K562 (cell line): ENCODE results near the gene CENPP. TPM values are rescaled to one million over a fixed set of nuclear protein-coding genes. Genes with fewer than 3 reads are reported as not detected.

Source experiments
- ATAC-seq: fragments of 200-7000 bp; cut with Tn5 transposase; 3 replicates; pipeline ENCODE4 v1.9.1; 2020; ENCODE audit warnings: moderate library complexity
- BruUV-seq: library from RNA; stranded (reverse); fragments of 400-500 nt; replicated peaks from 2 replicates; lab custom pipeline; 2021; lab: Mats Ljungman, UMichigan
- CTCF ChIA-PET: fragments of 300-600 bp; formaldehyde crosslinking; extraction: SDS; loops from one replicate; lab custom pipeline; 2021; ENCODE audit warnings: low intra/inter-chr PET ratio; lab: Yijun Ruan, JAX
- POLR2A ChIA-PET: fragments of 300-600, 350-650 bp; sonication (Branson Sonifier 250); formaldehyde crosslinking; extraction: SDS; loops from one replicate; lab custom pipeline; 2021; ENCODE audit warnings: antibody characterized with exemption, inconsistent platforms; lab: Yijun Ruan, JAX
- DNase-seq, 4 experiments: peaks; one replicate each; pipeline versions ENCODE4 v3.0.0 to v3.0.0-alpha.2; 2011 to 2018; ENCODE audit warnings: low spot score in 3 of 4, mixed read lengths in 3 of 4; ENCODE audit errors: extremely low read depth in 1 of 4
- FAIRE-seq: peaks from 2 replicates; lab custom pipeline; 2011; peaks lifted over from hg19 to GRCh38; lab: Jason Lieb, UNC
- H2AFZ ChIP-seq: 2 replicates; pipeline ENCODE4 v1.6.0; 2011; ENCODE audit warnings: low read depth, low read length, control low read depth, inconsistent platforms
- H3K27ac ChIP-seq: fragments of 200-600 bp; 3 replicates; pipeline ENCODE4 v1.8.0; 2011; ENCODE audit warnings: low read depth, mild to moderate bottlenecking, control low read depth, inconsistent platforms, low read length, moderate library complexity, mixed read lengths; ENCODE audit errors: extremely low read depth
- H3K27me3 ChIP-seq, 2 experiments: fragments of 300-600 bp in 1 of 2; 2 replicates in 1 of 2; 3 replicates in 1 of 2; pipeline versions ENCODE4 v1.6.0 to v1.8.0; 2011; ENCODE audit warnings: inconsistent platforms in 2 of 2, low read length in 2 of 2, mild to moderate bottlenecking in 1 of 2, mixed read lengths in 1 of 2, moderate library complexity in 1 of 2; ENCODE audit not compliant: control insufficient read depth in 2 of 2, insufficient read depth in 2 of 2
- H3K36me3 ChIP-seq: fragments of 300-600 bp; 3 replicates; pipeline ENCODE4 v1.8.0; 2011; ENCODE audit warnings: mild to moderate bottlenecking, low read length, inconsistent platforms; ENCODE audit not compliant: control insufficient read depth, insufficient read depth
- H3K4me1 ChIP-seq, 2 experiments: fragments of 200-600 bp in 1 of 2; replicated peaks in 1 of 2; 2 replicates in 1 of 2; 3 replicates in 1 of 2; pipeline versions ENCODE4 v1.5.1 to v1.8.0; 2011; ENCODE audit warnings: inconsistent platforms in 2 of 2, low read length in 2 of 2, mild to moderate bottlenecking in 1 of 2, mixed read lengths in 1 of 2, moderate library complexity in 1 of 2; ENCODE audit not compliant: control insufficient read depth in 2 of 2, insufficient read depth in 2 of 2
- H3K4me2 ChIP-seq: 2 replicates; pipeline ENCODE4 v1.6.1; 2011; ENCODE audit warnings: low read length, control low read depth, inconsistent platforms, mixed read lengths; ENCODE audit not compliant: insufficient read depth
- H3K4me3 ChIP-seq: fragments of 200-600 bp; sonication (generic), shearing (Covaris generic); 2 replicates; pipeline ENCODE4 v1.5.1; 2016; ENCODE audit warnings: control low read depth, inconsistent platforms
- H3K79me2 ChIP-seq: fragments of 200-600 bp; 3 replicates; pipeline ENCODE4 v1.8.0; 2011; ENCODE audit warnings: low read length, inconsistent platforms; ENCODE audit not compliant: control insufficient read depth, insufficient read depth
- H3K9ac ChIP-seq, 2 experiments: 2 replicates each; pipeline versions ENCODE4 v1.6.0 to v1.6.1; 2011; ENCODE audit warnings: low read depth in 2 of 2, low read length in 2 of 2, control low read depth in 1 of 2, inconsistent platforms in 1 of 2, mild to moderate bottlenecking in 1 of 2, mixed read lengths in 1 of 2; ENCODE audit not compliant: insufficient read depth in 1 of 2
- H3K9me1 ChIP-seq: one replicate; pipeline ENCODE4 v1.6.0; 2011; ENCODE audit warnings: inconsistent platforms, mild to moderate bottlenecking, low read length, moderate library complexity; ENCODE audit not compliant: control insufficient read depth, insufficient read depth
- H3K9me3 ChIP-seq: replicated peaks from 2 replicates; pipeline ENCODE4 v1.5.1; 2011; ENCODE audit warnings: low read depth, low read length, inconsistent platforms; ENCODE audit not compliant: control insufficient read depth, insufficient read depth
- H4K20me1 ChIP-seq: replicated peaks from 2 replicates; pipeline ENCODE4 v1.6.1; 2011; ENCODE audit warnings: low read length, inconsistent platforms, mixed read lengths; ENCODE audit not compliant: control insufficient read depth, insufficient read depth
- BRCA1 ChIP-seq, 2 experiments: fragments of 450-650 bp in 1 of 2; sonication (generic) in 1 of 2; formaldehyde crosslinking in 1 of 2; IDR thresholded peaks; 2 replicates each; pipeline versions ENCODE4 v1.5.0 to v1.6.1; 2017 to 2020; ENCODE audit warnings: mild to moderate bottlenecking in 1 of 2, missing genetic modification reagents in 1 of 2
- CHD4 ChIP-seq: fragments of 200-600 bp; sonication (generic); IDR thresholded peaks from 3 replicates; pipeline ENCODE4 v1.6.1; 2012; ENCODE audit warnings: low read depth, mild to moderate bottlenecking, mixed read lengths, low read length, inconsistent platforms; ENCODE audit not compliant: insufficient read depth, insufficient replicate concordance, poor library complexity, severe bottlenecking
- FOXA1 ChIP-seq: fragments of 450-650 bp; IDR thresholded peaks from 2 replicates; pipeline ENCODE4 v1.6.1; 2016; ENCODE audit warnings: mild to moderate bottlenecking, borderline replicate concordance
- HMG20B ChIP-seq: fragments of 250-450 bp; sonication (Bioruptor Pico); IDR thresholded peaks from 2 replicates; pipeline ENCODE4 v1.5.0; 2021; ENCODE audit warnings: mild to moderate bottlenecking
- KLF13 ChIP-seq: fragments of 450-650 bp; IDR thresholded peaks from 2 replicates; pipeline ENCODE4 v1.6.1; 2016; ENCODE audit warnings: missing genetic modification characterization, low read depth, mild to moderate bottlenecking, missing compliant biosample characterization, moderate library complexity, borderline replicate concordance
- MTF1 ChIP-seq: fragments of 250-450 bp; sonication (Bioruptor Pico); IDR thresholded peaks from 2 replicates; pipeline ENCODE4 v1.9.0; 2021; ENCODE audit warnings: moderate library complexity, mild to moderate bottlenecking, inconsistent platforms, borderline replicate concordance
- NCOA4 ChIP-seq: fragments of 450-650 bp; IDR thresholded peaks from 2 replicates; pipeline ENCODE4 v1.6.1; 2018; ENCODE audit warnings: mild to moderate bottlenecking; ENCODE audit not compliant: partially characterized antibody
- POLR2H ChIP-seq: IDR thresholded peaks from 2 replicates; pipeline ENCODE4 v1.6.1; 2016; ENCODE audit warnings: missing genetic modification characterization, low read depth, mild to moderate bottlenecking, control low read depth, missing compliant biosample characterization, moderate library complexity
- PURB ChIP-seq: sonication (generic); formaldehyde crosslinking; IDR thresholded peaks from 2 replicates; pipeline ENCODE4 v1.9.0; 2021; ENCODE audit warnings: low read depth, mild to moderate bottlenecking, missing genetic modification reagents
- RBM25 ChIP-seq: fragments of 200-400 bp; formaldehyde crosslinking; IDR thresholded peaks from 2 replicates; pipeline ENCODE4 v1.6.1; 2018; ENCODE audit warnings: low read length, low read depth, moderate library complexity; ENCODE audit not compliant: severe bottlenecking
- TRIM28 ChIP-seq: fragments of 450-650 bp; IDR thresholded peaks from 2 replicates; pipeline ENCODE4 v1.6.1; 2017
- ZNF184 ChIP-seq: sonication (generic); formaldehyde crosslinking; IDR thresholded peaks from 2 replicates; pipeline ENCODE4 v1.5.0; 2020; ENCODE audit warnings: missing genetic modification reagents
- ZNF436 ChIP-seq: fragments of 250-450, 450-650 bp; sonication (Bioruptor Pico); formaldehyde crosslinking; IDR thresholded peaks from 2 replicates; pipeline ENCODE4 v1.7.0; 2020; ENCODE audit warnings: mild to moderate bottlenecking
- ZNF561 ChIP-seq: fragments of 450-650 bp; formaldehyde crosslinking; conservative IDR thresholded peaks from 2 replicates; pipeline ENCODE4 v1.4.0; 2020; ENCODE audit warnings: mild to moderate bottlenecking, moderate library complexity
- ZNF76 ChIP-seq: fragments of 250-450 bp; sonication (Bioruptor Pico); IDR thresholded peaks from 2 replicates; pipeline ENCODE4 v1.4.0; 2020; ENCODE audit warnings: mild to moderate bottlenecking, moderate library complexity, borderline replicate concordance
- WGBS: fragments of 100-300 bp; shearing (Covaris generic); methylation state at CpG from one replicate; pipeline ENCODE4 v1.1.6; 2016; ENCODE audit warnings: low coverage, mixed read lengths; ENCODE audit not compliant: insufficient coverage; ENCODE audit errors: missing lambda C conversion rate; 5-methylcytosine and 5-hydroxymethylcytosine counted together
- in situ Hi-C: fragments of 300-500 bp; cut with MboI; formaldehyde crosslinking; loops from 4 replicates; pipeline ENCODE4 v1.15.0; 2018; ENCODE audit warnings: inconsistent platforms, mixed read lengths
- intact Hi-C: fragments of 100-400 bp; cut with micrococcal nuclease; formaldehyde crosslinking; loops from 2 replicates; pipeline ENCODE4 v1.14.2; 2022
- polyA plus RNA-seq, 8 experiments: library from polyadenylated mRNA; depleted of rRNA in 4 of 8; stranded (reverse) in 5 of 8; unstranded in 3 of 8; fragments of >200 nt; fragmentation: Nextera tagmentation in 2 of 8; fragmentation: Illumina TruSeq in 1 of 8; extraction: Ambion mirVana in 2 of 8; extraction: Trizol in 1 of 8; gene quantifications; 2 replicates each; pipeline versions ENCODE4 v1.2.1 to v1.2.3, GENCODE V29; 2011 to 2014; ENCODE audit warnings: inconsistent platforms in 1 of 8, missing spikeins in 1 of 8
- total RNA-seq, 7 experiments: library from RNA; depleted of rRNA in 6 of 7; stranded (reverse); fragments of >200 nt in 6 of 7; fragmentation: Illumina TruSeq in 2 of 7; extraction: Trizol in 2 of 7; gene quantifications; 2 replicates each; pipeline versions ENCODE4 v1.2.1 to v1.2.3, GENCODE V29; 2011 to 2021; ENCODE audit warnings: low replicate concordance in 1 of 7
- TF ChIP-seq, protein P1 (sequence below): fragments of 450-650 bp; formaldehyde crosslinking; IDR thresholded peaks from 2 replicates; pipeline ENCODE4 v1.4.0; 2020; ENCODE audit warnings: mild to moderate bottlenecking, moderate library complexity
- TF ChIP-seq, protein P2 (sequence below): fragments of 450-650 bp; IDR thresholded peaks from 2 replicates; pipeline ENCODE4 v1.6.1; 2017; ENCODE audit warnings: antibody characterized with exemption
- TF ChIP-seq, protein P3 (sequence below): fragments of 450-650 bp; IDR thresholded peaks from 2 replicates; pipeline ENCODE4 v1.6.1; 2014; ENCODE audit warnings: low read depth, mild to moderate bottlenecking, moderate library complexity, borderline replicate concordance

Gene CENPP
- total and polyA plus RNA-seq, 9 of the 15 experiments (the other 6 are each of a cell fraction or from before 2014, with no cell fraction given), result 8.0 to 28.5 (median 17.9) TPM

DNA sequence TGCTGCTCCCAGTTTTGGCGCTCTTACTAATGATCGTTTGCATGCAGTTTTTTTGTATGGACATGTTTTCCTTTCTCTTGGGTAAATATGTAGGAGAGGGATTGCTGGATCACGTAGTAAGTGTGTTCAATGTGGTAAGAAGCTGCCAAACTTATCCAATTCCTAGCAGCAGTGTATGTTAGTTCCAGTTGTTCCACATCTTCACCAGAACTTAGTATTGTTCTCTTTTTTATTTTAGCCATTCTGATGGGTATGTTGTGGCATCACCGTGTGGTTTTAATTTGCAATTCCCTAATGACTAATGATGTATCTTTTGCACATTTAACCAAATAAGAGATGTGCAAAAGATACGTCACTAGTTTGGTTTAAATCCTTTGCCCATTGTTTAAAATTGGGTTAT, 278.2 kb downstream of the CENPP start:
- in situ Hi-C loops, result no loop called here
- WGBS, result 69% methylated on average over 5 of the region's 5 CpGs

More for the DNA sequence above, 278.2 kb downstream of the CENPP start:
- Histone ChIP-seq H3K9ac (no peak overlapping the region), H2AFZ (no peak overlapping the region), H3K79me2 (no peaks in the 10 kb centered on the region), H3K4me2 (no peak overlapping the region), H4K20me1 (no peaks in the 10 kb centered on the region)
- ChIA-PET POLR2A (no interaction called here), CTCF (no interaction called here)
- no TSS peak for BruUV-seq
- ATAC-seq, result no peak
- intact Hi-C loops, result no loop called here
- TF ChIP-seq MTF1 (no peak), NCOA4 (no peak), PURB (no peak), ZNF184 (CRISPR knock-in tag) (peak; percentile 79; the same call in 1 of the 2 replicates), TRIM28 (no peak), FOXA1 (no peak), POLR2H (tag) (no peak), RBM25 (peak; percentile 17), ZNF561 (CRISPR knock-in tag) (no peak), ZNF436 (CRISPR knock-in tag) (no peak), BRCA1 (IDR thresholded peaks at IDR 0.05) (no peak), BRCA1 (CRISPR knock-in tag; IDR thresholded peaks at IDR 0.05) (no peak), HMG20B (CRISPR knock-in tag) (no peak), CHD4 (no peak), KLF13 (tag) (no peak), ZNF76 (no peak)
- TF ChIP-seq, protein P1, sequence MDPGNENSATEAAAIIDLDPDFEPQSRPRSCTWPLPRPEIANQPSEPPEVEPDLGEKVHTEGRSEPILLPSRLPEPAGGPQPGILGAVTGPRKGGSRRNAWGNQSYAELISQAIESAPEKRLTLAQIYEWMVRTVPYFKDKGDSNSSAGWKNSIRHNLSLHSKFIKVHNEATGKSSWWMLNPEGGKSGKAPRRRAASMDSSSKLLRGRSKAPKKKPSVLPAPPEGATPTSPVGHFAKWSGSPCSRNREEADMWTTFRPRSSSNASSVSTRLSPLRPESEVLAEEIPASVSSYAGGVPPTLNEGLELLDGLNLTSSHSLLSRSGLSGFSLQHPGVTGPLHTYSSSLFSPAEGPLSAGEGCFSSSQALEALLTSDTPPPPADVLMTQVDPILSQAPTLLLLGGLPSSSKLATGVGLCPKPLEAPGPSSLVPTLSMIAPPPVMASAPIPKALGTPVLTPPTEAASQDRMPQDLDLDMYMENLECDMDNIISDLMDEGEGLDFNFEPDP (CRISPR knock-in tag), result no peak
- TF ChIP-seq, protein P2, sequence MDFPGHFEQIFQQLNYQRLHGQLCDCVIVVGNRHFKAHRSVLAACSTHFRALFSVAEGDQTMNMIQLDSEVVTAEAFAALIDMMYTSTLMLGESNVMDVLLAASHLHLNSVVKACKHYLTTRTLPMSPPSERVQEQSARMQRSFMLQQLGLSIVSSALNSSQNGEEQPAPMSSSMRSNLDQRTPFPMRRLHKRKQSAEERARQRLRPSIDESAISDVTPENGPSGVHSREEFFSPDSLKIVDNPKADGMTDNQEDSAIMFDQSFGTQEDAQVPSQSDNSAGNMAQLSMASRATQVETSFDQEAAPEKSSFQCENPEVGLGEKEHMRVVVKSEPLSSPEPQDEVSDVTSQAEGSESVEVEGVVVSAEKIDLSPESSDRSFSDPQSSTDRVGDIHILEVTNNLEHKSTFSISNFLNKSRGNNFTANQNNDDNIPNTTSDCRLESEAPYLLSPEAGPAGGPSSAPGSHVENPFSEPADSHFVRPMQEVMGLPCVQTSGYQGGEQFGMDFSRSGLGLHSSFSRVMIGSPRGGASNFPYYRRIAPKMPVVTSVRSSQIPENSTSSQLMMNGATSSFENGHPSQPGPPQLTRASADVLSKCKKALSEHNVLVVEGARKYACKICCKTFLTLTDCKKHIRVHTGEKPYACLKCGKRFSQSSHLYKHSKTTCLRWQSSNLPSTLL, result no peak
- TF ChIP-seq, protein P3, sequence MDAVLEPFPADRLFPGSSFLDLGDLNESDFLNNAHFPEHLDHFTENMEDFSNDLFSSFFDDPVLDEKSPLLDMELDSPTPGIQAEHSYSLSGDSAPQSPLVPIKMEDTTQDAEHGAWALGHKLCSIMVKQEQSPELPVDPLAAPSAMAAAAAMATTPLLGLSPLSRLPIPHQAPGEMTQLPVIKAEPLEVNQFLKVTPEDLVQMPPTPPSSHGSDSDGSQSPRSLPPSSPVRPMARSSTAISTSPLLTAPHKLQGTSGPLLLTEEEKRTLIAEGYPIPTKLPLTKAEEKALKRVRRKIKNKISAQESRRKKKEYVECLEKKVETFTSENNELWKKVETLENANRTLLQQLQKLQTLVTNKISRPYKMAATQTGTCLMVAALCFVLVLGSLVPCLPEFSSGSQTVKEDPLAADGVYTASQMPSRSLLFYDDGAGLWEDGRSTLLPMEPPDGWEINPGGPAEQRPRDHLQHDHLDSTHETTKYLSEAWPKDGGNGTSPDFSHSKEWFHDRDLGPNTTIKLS, result no peak
- TF ChIP-seq, all 486 proteins: peak for 2
- no peak for DNase-seq
- H3K9me1 ChIP-seq, result no peaks in the 10 kb centered on the region
- no peak overlapping the region for H3K27ac ChIP-seq
- H3K27me3 ChIP-seq, result no peaks in the 10 kb centered on the region
- no peaks in the 10 kb centered on the region for H3K36me3 ChIP-seq
- H3K9me3 ChIP-seq, result no peaks in the 10 kb centered on the region; the same call in 1 of the 2 replicates
- H3K4me3 ChIP-seq, result no peak overlapping the region
- peaks cover 0 to 3% of the 10 kb centered on the region in 2 experiments; a peak in 1 of 5 replicates for H3K4me1 ChIP-seq
- no peak for FAIRE-seq
